Stimulated activated CD4-positive, alpha-beta T cell treated with anti-CD3 and anti-CD28 coated beads, Interleukin-1b, Interleukin-23, amount 100 ng/mL, for 48 hours (primary cell): ENCODE measurements around the gene CASP7.

Experiments
- DNase-seq: peaks from one replicate; pipeline ENCODE4 v3.0.0-alpha.2; 2020

The CASP7 gene

DNA sequence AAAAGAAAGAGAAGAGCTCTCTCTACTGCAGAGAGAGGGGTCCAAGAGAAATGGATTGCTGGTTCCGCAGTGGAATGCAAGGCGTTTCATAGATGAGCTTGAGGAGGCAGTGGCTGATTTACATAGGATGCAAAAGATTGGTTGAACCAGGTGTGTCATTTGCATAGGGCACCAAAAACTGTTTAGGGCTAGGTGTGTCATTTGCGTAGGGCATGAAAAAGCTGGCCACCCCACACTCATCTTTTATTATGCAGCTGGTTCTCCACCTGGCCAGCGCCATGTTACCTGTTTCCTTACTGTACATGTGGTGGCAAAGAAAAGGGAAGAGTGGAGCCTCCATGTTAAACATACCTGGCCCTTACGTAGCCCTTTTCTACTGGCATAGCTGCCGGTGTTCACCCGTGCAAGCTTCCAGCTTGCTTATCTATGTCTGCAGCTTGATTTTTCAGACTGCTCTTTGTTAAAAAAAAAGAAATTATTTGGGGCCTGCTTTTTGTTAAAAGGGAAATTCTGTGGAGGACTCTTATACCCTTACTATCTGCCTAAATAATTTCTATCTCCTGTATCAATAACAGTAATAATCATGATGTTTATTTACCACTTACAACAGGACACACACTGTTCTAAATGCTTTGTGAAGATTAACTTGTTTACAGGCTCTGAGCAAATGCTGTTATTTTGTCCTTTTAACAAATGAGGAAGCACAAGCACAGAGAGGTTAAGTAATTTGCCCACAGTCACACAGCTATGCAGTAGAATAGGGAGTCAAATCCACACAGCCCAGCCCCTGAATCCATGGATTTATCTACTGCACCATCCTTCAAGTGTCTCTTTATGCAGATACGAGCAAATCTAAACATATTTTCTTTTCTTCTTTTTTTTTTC lies 33.3 kb downstream of the CASP7 start:
- DNase-seq: no peak

- no peak for DNase-seq
Measured at GRCh38 chr10:113713640-113713982, 33.9 kb downstream of the CASP7 start.

- no peak for DNase-seq
Measured at GRCh38 chr10:113716109-113716910, 36.6 kb downstream of the CASP7 start.

DNA sequence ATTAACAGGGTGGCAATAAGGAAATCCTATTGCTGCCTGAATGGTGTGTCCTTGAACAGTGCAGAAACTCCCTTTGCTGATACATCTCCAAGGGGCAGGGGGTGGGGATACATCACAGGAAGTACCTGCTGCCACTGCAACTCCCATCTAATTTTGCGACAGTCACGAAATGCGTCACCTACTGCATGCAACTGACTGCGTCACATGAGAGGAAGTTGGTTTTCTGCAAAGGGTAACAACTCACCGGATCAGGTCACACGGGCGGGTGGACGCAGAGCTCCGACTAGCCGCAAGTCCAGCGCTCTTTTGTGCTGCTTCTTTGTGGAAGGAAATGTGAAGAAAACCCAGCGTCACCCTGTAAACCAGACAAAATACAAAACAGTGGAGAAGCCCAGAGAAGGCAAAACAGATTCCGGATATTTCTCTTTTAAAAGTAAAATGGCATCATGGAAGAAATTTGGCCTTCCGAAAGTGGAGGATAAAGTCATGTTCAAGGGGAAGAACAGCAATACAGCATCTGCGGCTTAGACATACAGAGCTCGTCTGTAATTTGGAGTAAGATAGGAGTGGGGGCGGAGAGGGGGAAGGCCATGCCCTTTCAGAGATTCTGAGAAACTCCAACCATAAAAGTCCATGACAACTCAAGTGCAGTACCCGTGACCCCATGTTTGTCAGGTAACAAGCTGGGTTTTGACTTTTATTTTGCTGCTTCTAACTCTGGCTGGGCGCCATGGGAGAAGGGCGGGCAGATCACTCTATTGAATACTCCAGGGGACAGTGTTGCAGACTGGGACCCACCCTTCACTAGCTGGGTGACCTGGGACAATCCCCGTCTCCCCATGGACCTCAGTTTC lies 39.5 kb downstream of the CASP7 start:
- no peak for DNase-seq

DNA sequence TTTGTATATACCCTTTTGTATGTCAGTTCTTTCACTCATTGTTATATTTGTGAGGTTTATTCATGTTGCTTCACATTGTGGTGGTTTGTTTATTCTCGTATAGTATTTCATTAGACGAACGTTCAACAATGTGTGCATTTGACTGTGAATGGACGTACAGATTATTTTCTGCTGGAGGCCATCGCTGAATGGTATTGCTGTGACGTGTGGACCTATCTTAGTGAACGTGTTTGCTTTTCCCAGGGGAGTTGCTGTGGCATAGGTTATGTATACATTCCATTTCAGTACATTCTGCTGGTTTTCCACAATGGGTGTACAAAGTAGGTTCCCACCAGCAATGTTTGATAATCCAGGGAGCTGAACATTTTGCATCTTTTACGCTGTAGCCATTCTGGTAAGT lies 40.7 kb downstream of the CASP7 start:
- DNase-seq: no peak

GRCh38 chr10:113732160-113732881 lies 52.6 kb downstream of the CASP7 start:
- no peak for DNase-seq

- DNase-seq: no peak
Measured at GRCh38 chr10:113732966-113733365, 53.3 kb downstream of the CASP7 start.

GRCh38 chr10:113733635-113734034 lies 53.9 kb downstream of the CASP7 start:
- no peak for DNase-seq

- DNase-seq: no peak
Measured at GRCh38 chr10:113735913-113736312, 56.2 kb downstream of the CASP7 start.

- DNase-seq: no peak
Measured at GRCh38 chr10:113736576-113736975, 56.9 kb downstream of the CASP7 start.

DNA sequence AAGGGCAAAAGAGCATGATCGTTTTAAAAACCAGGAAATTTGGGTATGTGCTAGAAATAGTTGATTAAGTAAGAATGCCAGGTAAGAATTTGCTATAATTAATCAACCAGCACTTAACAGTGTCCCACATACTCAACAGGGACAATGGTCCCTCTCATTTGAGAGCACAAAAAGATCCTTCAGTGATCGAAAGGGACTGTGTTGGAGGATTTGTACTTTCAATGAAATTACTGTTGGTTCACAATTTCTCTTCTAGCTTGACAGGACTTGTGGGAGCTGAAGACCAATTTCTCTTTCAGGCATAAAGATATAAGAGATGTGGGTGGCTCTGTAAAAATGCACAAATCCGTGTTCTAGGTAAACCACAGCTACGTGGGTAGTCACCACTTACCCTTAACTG lies 59.3 kb downstream of the CASP7 start:
- DNase-seq: no peak

- DNase-seq: no peak
Measured at GRCh38 chr10:113739577-113739976, 59.9 kb downstream of the CASP7 start.

- DNase-seq: no peak
Measured at GRCh38 chr10:113740850-113741249, 61.1 kb downstream of the CASP7 start.

- DNase-seq: no peak
Measured at GRCh38 chr10:113742466-113742865, 62.8 kb downstream of the CASP7 start.

- no peak for DNase-seq
Measured at GRCh38 chr10:113743594-113743993, 63.9 kb downstream of the CASP7 start.

DNA sequence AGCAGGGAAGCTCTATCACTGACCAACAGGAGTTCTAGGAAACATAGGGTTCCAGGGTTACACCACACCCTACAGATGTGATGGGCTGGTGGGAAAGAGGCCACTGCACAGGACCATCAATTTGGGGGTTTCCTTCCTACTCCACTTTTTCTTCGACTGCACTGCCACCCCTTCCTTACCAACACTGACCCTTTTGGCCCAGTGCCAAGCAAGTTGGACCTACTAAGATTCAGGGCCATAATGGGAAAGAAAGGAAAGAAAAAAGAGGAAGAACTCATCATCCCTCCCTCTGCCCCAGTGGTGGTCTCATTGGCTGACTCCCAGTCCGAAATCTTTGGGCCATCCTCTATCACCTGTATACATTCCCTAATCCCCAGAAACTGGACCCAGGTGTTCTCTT lies 65.7 kb downstream of the CASP7 start:
- no peak for DNase-seq

GRCh38 chr10:113746217-113746957 lies 66.7 kb downstream of the CASP7 start:
- DNase-seq: no peak

DNA sequence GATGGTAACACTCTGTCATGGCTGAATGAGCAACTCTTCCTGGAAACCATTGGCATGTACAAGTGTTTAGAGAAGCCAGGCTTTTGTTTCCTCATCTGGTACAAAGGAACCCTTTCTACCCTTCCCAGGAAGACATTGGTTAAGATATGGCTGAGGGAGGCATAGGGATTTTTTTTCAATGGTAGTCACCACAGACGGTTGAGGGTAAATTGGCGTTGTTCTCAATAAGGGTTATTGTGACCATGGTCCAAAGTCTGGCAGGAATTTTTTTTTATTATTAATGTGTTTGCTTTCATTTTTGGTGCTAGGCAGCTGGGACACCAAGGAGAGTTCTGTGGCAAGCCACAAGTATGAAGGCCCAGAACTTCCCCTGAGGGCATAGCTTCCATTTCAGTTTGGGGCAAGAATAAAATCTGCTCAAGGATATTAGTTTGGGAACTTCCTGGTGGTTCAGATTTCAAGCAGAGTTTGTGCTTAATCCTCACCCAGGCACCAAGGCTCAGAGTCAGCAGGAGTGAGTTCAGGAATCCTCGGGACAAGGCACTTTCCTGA lies 71.5 kb downstream of the CASP7 start, which contains the start of gene PLEKHS1:
PLEKHS1 (plus strand) TSS at position 502 of the 552 bp plus-strand sequence. CDS start 3,596 bp downstream, outside the sequence.
- no peak for DNase-seq

- DNase-seq: no peak
Measured at GRCh38 chr10:113752553-113752952, 72.8 kb downstream of the CASP7 start.

GRCh38 chr10:113753020-113753692 lies 73.4 kb downstream of the CASP7 start:
- no peak for DNase-seq

DNA sequence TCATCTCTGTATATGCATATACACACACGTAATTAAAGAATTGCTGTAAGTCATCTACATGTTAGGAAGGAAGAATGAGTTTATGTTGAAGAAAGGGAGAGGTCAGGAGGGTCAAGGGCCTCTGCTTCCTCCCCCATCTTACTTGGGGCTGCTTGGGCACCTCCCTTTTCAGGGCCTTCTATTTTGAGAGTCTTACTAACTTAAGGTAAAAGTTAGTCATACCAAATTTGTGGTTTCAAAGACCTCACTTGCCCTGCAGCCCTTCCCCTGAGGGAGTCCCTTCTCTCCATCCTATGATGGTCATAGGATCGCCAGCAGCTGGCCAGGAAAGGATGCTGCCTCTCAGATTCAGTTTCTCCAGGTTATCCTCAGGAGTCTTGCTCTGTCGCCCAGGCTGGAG lies 74.4 kb downstream of the CASP7 start:
- no peak for DNase-seq
